ENCODE measurements around the gene KIF26B.
"Not testable (repeated sequence)": the region's sequence is repeated elsewhere in the genome, so short reads cannot be mapped to it uniquely, and the experiment has no call there.

KIF26B gene

DNA sequence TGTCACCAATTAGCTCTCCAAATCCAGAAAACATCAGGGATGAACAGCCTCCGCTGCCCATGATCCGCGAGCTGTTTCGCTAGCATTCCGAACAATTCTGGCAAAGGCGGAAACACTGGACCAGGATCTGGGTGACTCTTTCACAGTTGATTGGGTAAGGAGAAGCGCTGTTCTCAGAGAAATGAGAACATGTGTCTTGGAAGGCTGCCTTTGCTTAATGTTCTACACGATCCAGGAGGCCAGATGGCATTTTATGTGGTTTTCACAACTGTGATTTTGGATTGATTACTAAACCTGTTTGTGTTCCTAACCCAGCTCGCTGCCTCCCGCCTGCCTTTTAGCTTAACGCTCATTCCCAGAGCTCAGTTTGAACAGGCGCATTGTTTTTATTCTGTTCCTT is 144.0 kb downstream of the KIF26B start:
- H3K4me3 ChIP-seq (ENCODE audit: low read depth, low read length): no peak overlapping the region
- DNase-seq (ENCODE audit: low read depth): peak; percentile 28

DNA sequence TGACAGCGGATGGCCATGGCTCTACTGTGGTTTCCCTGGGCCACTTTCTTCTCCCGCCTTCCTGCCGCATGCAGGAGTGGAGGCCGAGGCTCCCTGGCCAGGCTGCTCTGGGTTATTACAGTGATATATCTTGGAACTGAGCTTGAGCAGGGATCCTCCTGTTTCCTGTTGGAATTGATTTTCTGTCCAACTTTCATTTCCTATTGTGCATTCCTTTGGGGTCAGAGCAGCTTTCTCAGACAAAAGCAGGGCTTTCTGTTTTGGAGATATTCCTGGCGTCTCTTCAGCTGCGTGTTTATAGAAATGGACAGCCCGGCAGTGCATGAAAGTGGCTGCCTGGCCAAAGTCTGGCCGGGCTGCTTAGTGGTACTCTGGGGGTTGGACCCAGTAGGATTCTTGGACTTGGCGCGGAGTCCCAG is 146.4 kb downstream of the KIF26B start:
- no peak for DNase-seq (ENCODE audit: low read depth)
- H3K4me3 ChIP-seq (ENCODE audit: low read depth, low read length): no peak overlapping the region

DNA sequence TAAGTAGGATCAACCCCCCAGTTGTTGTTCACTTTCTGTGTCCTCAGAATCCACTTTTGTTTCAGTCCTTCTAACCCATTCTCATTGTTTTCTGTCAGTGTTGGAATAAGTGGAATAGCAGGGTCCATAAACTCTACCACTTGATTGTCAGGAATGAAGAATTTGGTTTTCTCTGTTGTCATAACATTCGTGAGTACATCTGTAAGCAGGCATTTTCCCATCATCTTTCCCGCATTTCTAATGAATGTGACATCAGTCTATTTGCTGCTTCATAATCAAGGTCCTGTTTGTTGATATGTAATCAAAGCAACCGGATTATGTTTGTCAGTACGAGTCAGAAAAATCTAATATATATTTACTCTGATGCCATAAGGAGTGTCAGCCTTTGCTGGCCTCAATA is 147.1 kb downstream of the KIF26B start:
- H3K4me3 ChIP-seq (ENCODE audit: low read depth, low read length): no peak overlapping the region
- DNase-seq (ENCODE audit: low read depth): no peak

DNA sequence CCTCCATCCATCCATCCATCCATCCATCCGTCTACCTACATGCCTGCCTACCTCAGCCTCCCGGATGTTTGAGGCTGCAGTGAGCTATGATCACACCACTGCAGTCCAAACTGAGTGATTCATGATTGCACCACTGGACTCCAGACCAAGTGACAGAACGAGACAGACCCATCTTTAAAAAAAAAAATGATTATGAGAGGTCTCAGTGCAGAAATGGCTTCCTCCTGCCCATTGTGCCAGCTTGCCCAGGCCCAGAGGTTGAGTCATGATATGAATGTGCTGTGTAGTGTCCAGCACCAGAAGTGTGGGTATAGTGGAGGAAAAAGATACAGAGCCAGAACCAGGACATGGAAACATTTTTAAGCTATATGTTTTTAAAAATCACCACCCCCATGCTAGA is 149.9 kb downstream of the KIF26B start:
- DNase-seq (ENCODE audit: low read depth): no peak

DNA sequence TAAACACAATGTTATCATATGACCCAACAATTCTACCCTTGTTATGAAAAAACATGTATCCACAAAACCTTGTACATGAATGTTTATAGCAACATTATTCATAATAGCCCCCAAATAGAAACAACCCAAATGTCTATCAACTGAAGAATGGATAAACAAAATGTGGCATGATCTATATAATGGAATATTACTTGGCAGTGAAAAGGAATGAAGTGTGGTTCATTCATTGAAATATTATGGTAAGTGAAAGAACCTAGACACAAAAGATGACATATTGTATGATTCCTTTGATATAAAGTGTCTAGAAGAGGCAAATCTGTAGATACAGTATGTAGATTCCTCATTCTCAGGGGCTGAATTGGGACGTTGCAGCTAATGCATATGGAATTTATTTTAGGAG is 151.2 kb downstream of the KIF26B start:
- no peak for DNase-seq (ENCODE audit: low read depth)

More for the DNA sequence above, 149.9 kb downstream of the KIF26B start:
- no peak overlapping the region for H3K4me3 ChIP-seq (ENCODE audit: low read depth, low read length)

DNA sequence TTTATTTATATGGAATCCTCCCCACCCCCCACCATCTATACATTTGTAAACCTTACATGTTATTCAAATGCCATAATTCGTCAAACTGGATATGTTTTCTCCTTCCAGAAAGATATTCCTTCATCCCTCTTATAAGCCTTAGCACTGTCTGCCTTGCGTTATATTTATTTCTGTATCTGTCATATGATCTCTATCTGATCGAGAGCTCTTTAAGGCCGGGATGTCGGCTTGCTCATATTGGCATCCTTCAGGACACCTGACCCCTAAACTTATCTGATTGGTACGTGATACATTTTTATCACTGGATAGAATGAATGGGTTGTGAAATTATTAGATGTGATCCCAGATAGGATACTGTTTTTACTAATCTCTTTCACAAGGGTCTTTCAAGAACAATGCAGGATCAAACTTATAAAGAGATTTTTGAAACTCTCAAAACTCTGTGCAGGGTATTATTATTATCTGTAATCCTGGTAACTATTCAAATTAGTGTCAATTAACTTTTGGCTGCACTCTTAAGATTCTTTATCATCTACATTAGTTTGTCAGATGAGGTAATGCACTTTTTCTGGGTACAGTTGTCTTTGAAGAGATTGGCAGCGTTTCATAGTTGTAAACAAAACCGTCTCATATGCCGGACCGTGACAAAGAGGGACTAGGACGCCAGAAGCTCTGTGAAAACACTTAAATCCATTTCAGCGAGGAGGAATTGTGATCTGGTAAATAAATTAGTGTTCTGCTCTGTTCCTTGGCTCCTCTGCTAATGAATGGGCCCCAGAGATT is 152.0 kb downstream of the KIF26B start:
- H3K4me3 ChIP-seq (ENCODE audit: low read depth, low read length): no peak overlapping the region

More for the DNA sequence above, 151.2 kb downstream of the KIF26B start:
- no peak overlapping the region for H3K4me3 ChIP-seq (ENCODE audit: low read depth, low read length)

DNA sequence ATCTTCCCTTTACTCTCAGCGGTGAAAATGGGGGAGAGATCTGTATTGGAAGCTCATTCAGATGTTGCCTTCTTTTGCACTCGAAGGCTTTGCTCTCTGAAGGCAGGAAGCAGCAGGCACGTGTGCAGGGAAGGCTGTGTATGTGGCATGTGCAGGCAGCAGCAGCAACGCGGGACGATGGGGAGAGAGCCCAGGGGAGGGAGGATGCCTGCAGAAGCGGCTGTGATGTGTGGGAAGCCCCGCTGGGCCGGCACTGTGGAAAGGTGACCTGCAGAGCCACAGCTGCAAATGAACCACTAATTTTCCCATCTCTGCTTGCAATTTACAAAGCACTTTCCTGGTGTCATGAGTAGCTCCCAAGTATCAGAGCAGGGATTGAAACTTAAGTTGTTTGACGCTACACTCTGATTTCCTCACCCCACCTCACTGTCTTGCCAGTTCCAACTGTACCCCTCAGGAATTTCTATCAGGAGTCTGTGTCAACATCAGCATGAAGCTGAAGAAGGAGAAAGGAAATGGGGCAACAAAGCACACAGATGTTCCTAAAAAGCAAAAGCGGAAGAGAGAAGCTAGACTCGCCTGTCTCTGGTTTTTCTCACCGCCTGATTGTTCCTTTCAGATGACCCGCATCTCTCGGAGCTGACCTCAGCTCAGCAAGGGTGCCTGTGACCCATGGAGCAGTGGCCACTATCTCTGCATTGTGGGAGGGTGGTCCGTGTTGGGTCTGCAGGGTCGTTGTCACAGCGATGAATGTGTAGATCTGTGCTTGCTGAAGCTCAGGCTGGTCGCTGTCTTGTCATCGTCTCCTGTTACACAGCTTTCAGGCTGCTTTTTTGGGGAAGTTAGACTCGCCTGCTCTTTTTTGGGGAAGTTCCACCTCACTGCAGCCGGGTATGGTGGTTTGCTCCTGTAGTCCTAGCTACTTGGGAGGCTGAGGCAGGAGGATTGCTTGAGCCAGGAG is 156.1 kb downstream of the KIF26B start:
- H3K4me3 ChIP-seq (ENCODE audit: low read depth, low read length): no peak overlapping the region
- DNase-seq (ENCODE audit: low read depth): peak; percentile 14

More for the DNA sequence above, 152.0 kb downstream of the KIF26B start:
- DNase-seq (ENCODE audit: low read depth): no peak

DNA sequence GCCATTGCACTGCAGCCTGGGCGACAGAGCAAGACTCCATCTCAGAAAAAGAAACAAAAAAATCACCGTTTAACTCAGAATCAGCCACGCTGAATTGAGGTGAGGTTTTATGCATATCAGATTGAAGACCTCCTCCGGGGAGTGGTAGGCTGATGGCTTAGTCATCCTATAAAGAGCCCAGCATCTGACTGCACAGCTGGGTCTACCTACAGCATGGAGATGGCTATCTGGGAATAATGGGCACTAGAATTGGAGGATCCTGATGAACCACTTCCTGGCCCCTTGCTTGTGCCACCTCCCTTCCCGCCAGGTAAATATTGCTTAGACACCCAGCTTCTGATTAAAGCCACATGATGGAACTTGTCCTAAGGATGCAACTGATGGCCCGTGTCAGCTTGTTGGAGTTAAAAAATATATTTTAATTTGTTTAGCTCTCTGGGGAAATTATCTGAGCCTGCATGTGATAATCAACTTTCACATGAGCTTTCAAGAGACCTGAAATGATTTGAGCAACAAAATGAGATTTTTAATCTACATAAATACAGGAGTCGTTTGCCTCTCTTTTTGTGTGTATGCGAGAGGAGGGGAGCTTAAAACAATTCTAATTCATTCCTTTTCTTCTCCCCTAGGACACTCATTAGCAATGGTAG is 157.2 kb downstream of the KIF26B start:
- H3K4me3 ChIP-seq (ENCODE audit: low read depth, low read length): no peak overlapping the region
- DNase-seq (ENCODE audit: low read depth): no peak

DNA sequence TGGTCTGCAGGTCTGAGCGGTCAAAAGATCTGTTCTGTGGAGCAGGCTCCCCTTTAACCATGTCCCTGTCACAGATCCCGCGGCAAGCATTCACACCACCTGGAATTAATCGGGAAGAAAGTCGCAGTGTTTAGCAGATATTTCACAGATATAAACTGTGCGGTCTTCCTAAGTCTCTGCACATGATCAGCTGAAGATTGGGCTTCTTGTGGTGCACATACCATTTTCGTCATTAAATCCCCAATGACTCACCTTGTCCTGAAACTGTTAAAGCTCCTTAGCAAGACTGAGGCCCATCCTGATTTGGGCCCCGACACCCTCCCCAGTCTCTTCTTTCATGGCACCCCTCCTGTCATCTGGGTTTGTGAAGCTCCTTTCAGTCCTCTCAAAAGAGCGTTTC is 158.8 kb downstream of the KIF26B start:
- DNase-seq (ENCODE audit: low read depth): no peak
- no peak overlapping the region for H3K4me3 ChIP-seq (ENCODE audit: low read depth, low read length)

DNA sequence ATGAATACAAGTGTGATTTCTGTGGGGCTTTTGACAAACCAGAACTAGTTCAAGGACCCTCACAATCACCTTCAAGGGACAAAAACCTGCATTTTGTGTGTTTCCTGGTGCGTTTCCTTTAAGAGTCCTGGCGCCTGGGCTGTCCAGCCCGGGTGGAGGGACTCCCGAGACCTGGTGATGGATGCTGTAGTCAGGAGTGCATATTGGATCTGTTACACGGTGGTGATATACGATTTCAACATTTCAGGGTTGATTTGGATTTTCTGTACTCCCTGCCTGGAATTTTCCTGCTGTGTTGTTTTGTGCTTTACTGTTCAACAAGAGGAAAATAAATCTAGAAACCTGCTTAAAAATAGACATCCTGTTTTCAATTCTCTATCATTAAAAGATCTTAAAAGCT is 162.0 kb downstream of the KIF26B start:
- no peak overlapping the region for H3K4me3 ChIP-seq (ENCODE audit: low read depth, low read length)
- DNase-seq (ENCODE audit: low read depth): no peak

DNA sequence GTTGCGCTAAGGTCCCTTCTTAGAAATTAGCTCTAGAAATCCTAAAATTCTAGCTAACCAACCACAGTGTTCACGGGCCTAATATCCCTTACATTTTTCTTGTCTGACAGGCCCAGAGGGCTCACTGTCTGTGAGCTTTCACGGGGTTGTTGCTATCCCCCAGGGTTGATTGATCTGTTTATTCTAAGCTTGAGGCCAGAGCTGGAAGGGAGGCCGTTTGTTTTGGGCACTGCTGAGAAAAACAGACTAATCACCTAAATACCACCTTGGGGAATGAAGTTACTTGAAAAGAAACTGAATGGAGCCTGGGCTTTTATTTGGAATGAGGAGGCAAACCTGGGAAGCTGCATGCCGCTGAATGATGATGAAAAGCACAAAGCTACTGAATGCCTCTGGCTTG is 162.4 kb downstream of the KIF26B start:
- DNase-seq (ENCODE audit: low read depth): no peak
- no peak overlapping the region for H3K4me3 ChIP-seq (ENCODE audit: low read depth, low read length)

DNA sequence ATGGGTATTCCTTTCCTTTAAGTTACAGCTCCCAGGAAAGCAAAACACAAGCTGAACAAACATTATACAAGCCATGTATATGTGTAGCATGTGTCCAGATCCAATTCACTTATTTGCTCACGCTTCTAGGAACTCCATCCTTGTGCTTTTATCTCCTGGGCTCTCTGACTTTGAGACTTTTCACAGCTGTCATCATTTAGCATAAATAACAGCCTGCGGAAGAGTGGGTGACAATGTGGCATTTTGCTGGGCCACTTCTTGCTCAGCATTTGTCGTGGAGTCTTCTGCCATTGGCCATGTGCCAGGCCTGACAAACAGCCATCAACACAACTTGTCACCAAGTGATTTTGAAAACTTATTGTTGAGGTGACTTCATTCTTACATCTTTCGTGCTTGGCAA is 164.3 kb downstream of the KIF26B start:
- DNase-seq (ENCODE audit: low read depth): no peak
- H3K4me3 ChIP-seq (ENCODE audit: low read depth, low read length): no peak overlapping the region

DNA sequence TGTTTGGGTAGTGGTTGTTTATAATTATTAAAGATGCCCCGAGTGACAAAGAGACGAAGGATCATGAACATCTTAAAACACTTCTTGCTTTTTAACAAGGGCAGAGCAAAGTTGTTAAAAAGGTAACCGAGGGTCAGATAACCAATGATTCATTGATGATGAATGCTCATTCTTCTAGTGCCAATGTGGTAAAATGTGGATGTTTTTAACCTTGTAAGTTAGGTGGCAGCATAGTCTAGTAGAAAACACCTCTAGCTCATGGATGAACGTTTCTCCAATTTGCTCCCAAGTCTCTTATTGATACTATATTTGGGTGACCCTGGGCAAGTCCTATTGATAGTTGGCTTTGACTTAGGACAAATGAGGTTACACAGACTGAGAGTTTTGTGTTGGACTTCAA is 167.9 kb downstream of the KIF26B start:
- DNase-seq (ENCODE audit: low read depth): no peak
- H3K4me3 ChIP-seq (ENCODE audit: low read depth, low read length): no peak overlapping the region

DNA sequence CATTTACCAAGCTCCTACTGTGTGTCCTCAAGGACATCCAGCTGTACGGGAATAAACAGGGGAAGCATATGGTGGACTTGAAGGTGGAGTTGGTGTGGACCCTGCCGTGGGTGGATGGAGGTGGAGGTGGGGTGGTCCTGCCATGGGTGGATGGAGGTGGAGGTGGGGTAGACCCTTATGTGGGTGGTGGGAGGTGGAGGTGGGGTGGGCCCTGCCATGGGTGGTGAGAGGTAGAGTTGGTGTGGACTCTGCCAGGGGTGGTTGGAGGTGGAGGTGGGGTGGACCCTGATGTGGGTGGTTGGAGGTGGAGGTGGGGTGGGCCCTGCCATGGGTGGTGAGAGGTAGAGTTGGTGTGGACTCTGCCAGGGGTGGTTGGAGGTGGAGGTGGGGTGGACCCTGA is 169.0 kb downstream of the KIF26B start:
- not testable (repeated sequence) for H3K4me3 ChIP-seq (ENCODE audit: low read depth, low read length); DNase-seq (ENCODE audit: low read depth)

DNA sequence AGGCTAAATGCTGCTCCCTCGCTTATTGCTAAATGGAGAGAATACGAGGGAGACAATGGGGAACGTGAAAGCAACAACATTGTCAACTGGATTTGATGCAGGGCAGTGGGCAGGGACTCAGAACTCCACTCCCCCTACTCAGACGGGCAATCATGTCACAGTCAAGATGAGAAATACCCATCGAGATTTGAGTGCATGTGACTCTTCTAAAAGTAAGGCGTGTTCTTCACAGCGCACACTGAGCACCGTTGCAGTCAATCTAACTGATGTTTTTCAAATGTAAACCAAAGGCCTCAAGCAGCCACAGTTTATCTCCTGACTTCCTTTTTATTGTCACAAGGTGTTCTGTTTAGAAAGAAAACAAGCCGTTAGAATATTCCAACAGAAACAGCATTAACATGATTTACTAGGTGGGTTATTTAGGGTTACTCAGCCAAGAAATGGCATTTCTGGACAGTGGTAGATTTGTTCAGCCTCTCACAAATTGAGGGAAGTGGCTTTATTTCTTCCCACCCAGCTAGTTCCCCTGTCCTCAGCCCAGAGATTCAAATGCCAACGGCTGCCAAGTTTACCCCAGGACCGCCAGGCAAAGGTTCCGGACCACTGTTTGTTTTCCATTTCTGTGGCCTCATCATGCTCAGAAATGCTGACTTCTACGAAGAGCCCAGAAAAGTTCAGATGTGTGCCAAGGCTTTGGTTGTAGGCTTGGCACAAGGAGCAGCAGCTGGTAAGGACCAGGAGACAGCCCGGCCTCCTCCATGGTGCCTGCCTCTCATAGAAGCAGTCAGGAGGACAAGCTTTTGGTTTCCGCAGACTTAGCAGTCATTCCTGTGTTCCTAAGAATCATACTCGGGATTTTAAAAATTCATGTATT is 171.4 kb downstream of the KIF26B start:
- DNase-seq (ENCODE audit: low read depth): no peak
- no peak overlapping the region for H3K4me3 ChIP-seq (ENCODE audit: low read depth, low read length)

DNA sequence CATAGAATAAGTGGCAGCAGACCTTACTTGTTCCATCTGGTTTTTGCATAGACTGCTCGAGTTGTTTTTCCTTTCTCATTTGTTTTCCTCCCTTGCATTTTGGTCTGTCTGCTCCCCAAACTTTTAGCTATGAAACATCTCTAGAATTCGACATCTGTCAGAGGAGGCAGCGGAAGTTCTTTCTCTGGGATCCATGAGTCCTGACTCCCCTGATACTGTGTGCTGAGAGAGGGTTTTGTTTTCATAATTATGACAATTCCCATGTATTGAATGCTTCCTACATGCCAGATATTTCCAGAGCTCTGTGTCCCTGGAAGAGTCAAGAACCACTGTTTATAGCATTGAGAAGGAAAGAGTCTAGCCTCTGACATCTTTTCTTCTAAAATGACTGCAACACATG is 172.6 kb downstream of the KIF26B start:
- no peak overlapping the region for H3K4me3 ChIP-seq (ENCODE audit: low read depth, low read length)
- DNase-seq (ENCODE audit: low read depth): no peak

DNA sequence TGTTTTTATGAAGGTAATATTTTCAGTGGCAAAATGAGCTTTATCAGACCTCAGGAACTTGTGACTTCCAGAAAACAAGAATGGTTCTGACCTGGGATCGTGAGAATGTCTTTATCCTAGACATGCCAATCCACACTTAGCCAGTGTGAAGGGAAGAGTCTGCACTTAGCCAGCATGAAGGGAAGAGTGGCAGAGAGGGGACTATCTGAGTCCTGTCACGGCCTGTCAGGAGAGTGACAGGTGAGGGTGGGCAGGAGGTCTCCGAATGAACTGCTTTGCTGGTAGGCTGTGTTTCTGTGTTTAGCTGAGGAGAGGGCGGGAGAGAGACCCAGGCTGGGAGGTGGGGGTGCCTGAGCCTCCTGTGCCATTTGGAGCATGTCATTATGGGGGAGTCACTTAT is 173.1 kb downstream of the KIF26B start:
- H3K4me3 ChIP-seq (ENCODE audit: low read depth, low read length): no peak overlapping the region
- DNase-seq (ENCODE audit: low read depth): no peak

DNA sequence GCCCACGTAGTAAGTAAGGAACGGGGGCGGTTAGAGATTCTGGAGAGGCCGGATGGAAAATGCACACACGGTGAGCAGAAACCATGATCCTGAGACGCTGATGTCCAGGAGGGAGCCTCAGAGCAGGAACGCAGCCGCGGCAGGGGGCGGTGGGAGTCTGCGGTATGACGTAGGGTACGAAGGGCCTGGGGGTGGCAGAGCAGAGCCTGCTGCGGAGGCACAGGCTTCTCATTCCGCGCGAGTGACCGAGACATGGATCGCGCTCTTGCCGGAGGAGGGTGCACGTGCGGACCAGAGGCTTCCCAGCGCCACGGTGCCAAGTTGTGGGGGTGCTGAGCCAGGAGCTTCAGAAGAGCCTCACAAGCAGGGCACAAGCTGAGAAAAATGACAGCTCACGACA is 176.2 kb downstream of the KIF26B start:
- no peak for DNase-seq (ENCODE audit: low read depth)
- H3K4me3 ChIP-seq (ENCODE audit: low read depth, low read length): no peak overlapping the region

DNA sequence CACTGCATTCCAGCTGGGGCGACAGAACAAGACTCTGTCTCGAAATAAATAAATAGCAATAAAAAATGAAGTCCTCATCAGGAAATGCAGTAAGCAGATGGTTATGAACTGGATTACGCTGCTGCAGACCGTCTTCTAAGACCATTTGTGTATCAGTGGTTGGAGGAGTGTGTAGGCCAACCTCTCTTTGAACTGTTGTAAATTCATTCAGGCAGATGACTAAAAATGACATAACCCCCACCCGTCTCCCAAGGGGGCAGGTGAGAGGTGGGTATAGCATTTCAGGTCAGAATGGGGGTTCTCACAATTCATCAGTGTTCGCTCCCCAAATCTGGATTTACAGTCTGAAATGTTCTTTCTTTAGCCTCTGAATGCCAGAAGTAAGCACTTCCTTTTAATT is 177.3 kb downstream of the KIF26B start:
- no peak overlapping the region for H3K4me3 ChIP-seq (ENCODE audit: low read depth, low read length)
- DNase-seq (ENCODE audit: low read depth): no peak
